ENCODE measurements around the gene NOC3L.

DNA sequence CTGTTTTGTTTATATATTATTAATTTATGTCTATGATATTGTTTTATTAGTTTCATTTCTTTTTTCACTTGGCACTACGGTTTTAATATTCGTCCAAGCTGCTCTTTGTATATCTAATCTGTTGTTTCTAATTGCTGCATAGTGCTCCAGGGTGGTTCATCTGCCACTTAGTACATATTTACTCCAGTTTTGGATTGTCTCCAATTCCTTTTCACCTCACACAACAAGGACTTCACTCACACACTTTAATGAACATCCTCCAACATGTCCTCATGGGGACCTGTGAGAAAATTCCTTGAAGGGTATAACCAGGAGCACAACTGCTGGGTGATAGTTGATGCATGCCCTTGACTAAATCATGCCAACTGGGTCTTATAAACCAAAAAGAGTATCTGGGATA lies 14.1 kb upstream of the NOC3L start:
- TF ChIP-seq SP3 (tag by site-specific recombination; IDR thresholded peaks at IDR 0.05) (no peak), SETDB1 (IDR thresholded peaks at IDR 0.05; ENCODE audit: insufficient read length, low read length) (no peak), TCF7L2 (IDR thresholded peaks at IDR 0.05; ENCODE audit: borderline replicate concordance, low read depth, low read length) (no peak), ZEB2 (tag by site-specific recombination; IDR thresholded peaks at IDR 0.05) (no peak), SP2 (tag by site-specific recombination; IDR thresholded peaks at IDR 0.05) (no peak)
- TF ChIP-seq, protein P1, sequence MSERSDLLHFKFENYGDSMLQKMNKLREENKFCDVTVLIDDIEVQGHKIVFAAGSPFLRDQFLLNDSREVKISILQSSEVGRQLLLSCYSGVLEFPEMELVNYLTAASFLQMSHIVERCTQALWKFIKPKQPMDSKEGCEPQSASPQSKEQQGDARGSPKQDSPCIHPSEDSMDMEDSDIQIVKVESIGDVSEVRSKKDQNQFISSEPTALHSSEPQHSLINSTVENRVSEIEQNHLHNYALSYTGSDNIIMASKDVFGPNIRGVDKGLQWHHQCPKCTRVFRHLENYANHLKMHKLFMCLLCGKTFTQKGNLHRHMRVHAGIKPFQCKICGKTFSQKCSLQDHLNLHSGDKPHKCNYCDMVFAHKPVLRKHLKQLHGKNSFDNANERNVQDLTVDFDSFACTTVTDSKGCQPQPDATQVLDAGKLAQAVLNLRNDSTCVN (tag by site-specific recombination; optimal IDR thresholded peaks at IDR 0.05) = no peak

Data from HEK293 (cell line).